Colonic mucosa (tissue), 4 donors: Measurements from ENCODE around the gene ZNF564. TPM values are rescaled to one million over a fixed set of nuclear protein-coding genes. Genes with fewer than 3 reads are reported as not detected.

Experiments
- DNase-seq: peaks from one replicate; pipeline ENCODE4 v3.0.0-alpha.2; 2020
- H3K27ac ChIP-seq: fragments of 200-600 bp; one replicate; pipeline ENCODE4 v1.8.0; 2021
- H3K27me3 ChIP-seq: fragments of 200-600 bp; one replicate; pipeline ENCODE4 v1.8.0; 2021
- H3K36me3 ChIP-seq: fragments of 200-600 bp; one replicate; pipeline ENCODE4 v1.8.0; 2021
- H3K4me1 ChIP-seq: fragments of 200-600 bp; one replicate; pipeline ENCODE4 v1.8.0; 2021; ENCODE audit warnings: mild to moderate bottlenecking
- H3K4me3 ChIP-seq: fragments of 200-600 bp; one replicate; pipeline ENCODE4 v1.8.0; 2021
- H3K9ac ChIP-seq, 2 donors: one replicate each; pipeline ENCODE4 v1.7.0; 2013; ENCODE audit warnings: control low read depth in 2 of 2, low read depth in 2 of 2, low read length in 2 of 2
- H3K9me3 ChIP-seq: fragments of 200-600 bp; one replicate; pipeline ENCODE4 v1.8.0; 2021
- CTCF ChIP-seq: fragments of 200-600 bp; IDR thresholded peaks from one replicate; pipeline ENCODE4 v1.8.0; 2022; ENCODE audit warnings: antibody characterized with exemption, mild to moderate bottlenecking
- intact Hi-C: fragments of 100-400 bp; cut with DNase I; formaldehyde crosslinking; loops from one replicate; pipeline ENCODE4 v1.14.1; 2022
- total RNA-seq, 2 donors: library from RNA; stranded (reverse); fragmentation: NEBNext Ultra II Directional in 1 of 2; extraction: Animal tissue kit (Norgen Biotek cat#: 25700) in 1 of 2; gene quantifications; one replicate each; pipeline ENCODE4 v1.2.1, GENCODE V29; 2021
- donor health status: healthy.
- donor health status: DM: no; HTN: no; CAD: no.
- donor health status: DM: no; HTN: no; CAD: no.

ZNF564 gene
- total RNA-seq, 2 donors from 2014 or later: 14.8 to 17.4 TPM

- Histone ChIP-seq H3K4me1 (no peaks in the 10 kb centered on the region), H3K36me3 (no peaks in the 10 kb centered on the region), H3K9me3 (no peaks in the 10 kb centered on the region), H3K27ac (no peak overlapping the region), H3K9ac (no peak overlapping the region), H3K4me3 (no peak overlapping the region), H3K27me3 (no peaks in the 10 kb centered on the region)
- TF ChIP-seq CTCF: no peak
- intact Hi-C loops: no loop called here
- no peak for DNase-seq
Measured at GRCh38 chr19:12543855-12544254, 7.4 kb downstream of the ZNF564 start.

- DNase-seq: no peak
- no peaks in the 10 kb centered on the region for H3K27me3 ChIP-seq
- no peaks in the 10 kb centered on the region for H3K4me1 ChIP-seq
- H3K36me3 ChIP-seq: peaks cover 30% of the 10 kb centered on the region
- H3K27ac ChIP-seq: no peak overlapping the region
- intact Hi-C loops: no loop called here
- no peak for TF ChIP-seq CTCF
- no peak overlapping the region for H3K4me3 ChIP-seq
- H3K9me3 ChIP-seq: peaks cover 41% of the 10 kb centered on the region
- H3K9ac ChIP-seq: no peak overlapping the region
Measured at GRCh38 chr19:12527034-12527836, 24.0 kb downstream of the ZNF564 start.

- intact Hi-C loops: no loop called here
- Histone ChIP-seq H3K4me1 (no peaks in the 10 kb centered on the region), H3K36me3 (peaks cover 30% of the 10 kb centered on the region), H3K4me3 (no peak overlapping the region), H3K27me3 (no peaks in the 10 kb centered on the region), H3K9ac (no peak overlapping the region), H3K9me3 (peaks cover 40% of the 10 kb centered on the region), H3K27ac (no peak overlapping the region)
- no peak for DNase-seq
- TF ChIP-seq CTCF: no peak
Measured at GRCh38 chr19:12526542-12526941, 24.7 kb downstream of the ZNF564 start.

- H3K9ac ChIP-seq: no peak overlapping the region
- peaks cover 11% of the 10 kb centered on the region for H3K36me3 ChIP-seq
- DNase-seq: no peak
- H3K27me3 ChIP-seq: no peaks in the 10 kb centered on the region
- H3K27ac ChIP-seq: no peak overlapping the region
- no peaks in the 10 kb centered on the region for H3K4me1 ChIP-seq
- intact Hi-C loops: no loop called here
- no peak for TF ChIP-seq CTCF
- H3K4me3 ChIP-seq: no peak overlapping the region
- H3K9me3 ChIP-seq: peaks cover 20% of the 10 kb centered on the region
Measured at GRCh38 chr19:12521996-12522395, 29.3 kb downstream of the ZNF564 start.

GRCh38 chr19:12513531-12514061, 37.7 kb downstream of the ZNF564 start:
- DNase-seq: no peak
- intact Hi-C loops: no loop called here
- no peaks in the 10 kb centered on the region for H3K9me3 ChIP-seq
- H3K27ac ChIP-seq: no peak overlapping the region
- H3K4me1 ChIP-seq: no peaks in the 10 kb centered on the region
- H3K27me3 ChIP-seq: no peaks in the 10 kb centered on the region
- TF ChIP-seq CTCF: no peak
- no peaks in the 10 kb centered on the region for H3K36me3 ChIP-seq
- H3K9ac ChIP-seq: no peak overlapping the region
- H3K4me3 ChIP-seq: no peak overlapping the region
